ENCODE results near the gene ZNF154.

ZNF154 gene

GRCh38 chr19:57708641-57709361, at the start of gene ZNF154:
Gene ZNF154, minus strand, starts transcription at chr19:57709204. Its CDS starts 233 bp downstream, at chr19:57708971.
- TF ChIP-seq, protein P1, sequence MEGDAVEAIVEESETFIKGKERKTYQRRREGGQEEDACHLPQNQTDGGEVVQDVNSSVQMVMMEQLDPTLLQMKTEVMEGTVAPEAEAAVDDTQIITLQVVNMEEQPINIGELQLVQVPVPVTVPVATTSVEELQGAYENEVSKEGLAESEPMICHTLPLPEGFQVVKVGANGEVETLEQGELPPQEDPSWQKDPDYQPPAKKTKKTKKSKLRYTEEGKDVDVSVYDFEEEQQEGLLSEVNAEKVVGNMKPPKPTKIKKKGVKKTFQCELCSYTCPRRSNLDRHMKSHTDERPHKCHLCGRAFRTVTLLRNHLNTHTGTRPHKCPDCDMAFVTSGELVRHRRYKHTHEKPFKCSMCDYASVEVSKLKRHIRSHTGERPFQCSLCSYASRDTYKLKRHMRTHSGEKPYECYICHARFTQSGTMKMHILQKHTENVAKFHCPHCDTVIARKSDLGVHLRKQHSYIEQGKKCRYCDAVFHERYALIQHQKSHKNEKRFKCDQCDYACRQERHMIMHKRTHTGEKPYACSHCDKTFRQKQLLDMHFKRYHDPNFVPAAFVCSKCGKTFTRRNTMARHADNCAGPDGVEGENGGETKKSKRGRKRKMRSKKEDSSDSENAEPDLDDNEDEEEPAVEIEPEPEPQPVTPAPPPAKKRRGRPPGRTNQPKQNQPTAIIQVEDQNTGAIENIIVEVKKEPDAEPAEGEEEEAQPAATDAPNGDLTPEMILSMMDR (conservative IDR thresholded peaks at IDR 0.05; ENCODE audit: low read depth) = no peak
- ChIA-PET POLR2A (ENCODE audit: low non-redundant PET) (no interaction called here), CTCF (interaction anchor here (0.7 kb wide), 1 partner anchor 755 kb away, joined by 3 read pairs; no protein-coding TSS in a partner anchor)
- no peak for DNase-seq (ENCODE audit: low spot score)
- no peak within 1 kb of the TSS for H3K27ac ChIP-seq

DNA sequence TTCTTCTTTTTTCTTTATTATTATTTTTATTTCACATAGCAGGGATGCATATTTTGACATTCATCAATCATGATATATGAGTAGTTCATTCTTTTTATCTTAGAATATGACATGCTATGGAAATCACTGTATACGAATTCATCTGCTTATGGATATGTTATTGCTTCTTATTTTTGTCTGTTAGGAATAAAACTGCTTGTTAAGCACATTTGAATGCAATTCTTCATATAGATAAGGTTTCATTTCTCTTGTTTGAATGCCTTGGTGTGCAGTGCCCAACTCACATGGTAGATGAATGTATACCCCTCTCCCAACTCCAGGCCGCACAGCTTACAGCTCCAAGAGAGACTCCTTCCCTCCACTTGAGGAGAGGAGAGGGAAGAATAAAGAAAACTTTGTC, 48.9 kb upstream of the ZNF154 start:
- CTCF ChIA-PET = no interaction called here
- H3K27ac ChIP-seq = no peak overlapping the region
- TF ChIP-seq, protein P1 (conservative IDR thresholded peaks at IDR 0.05; ENCODE audit: low read depth) = no peak
- DNase-seq (ENCODE audit: low spot score) = no peak
- POLR2A ChIA-PET (ENCODE audit: low non-redundant PET) = no interaction called here

GRCh38 chr19:57755031-57755430, 46.0 kb upstream of the ZNF154 start:
- no peak for DNase-seq (ENCODE audit: low spot score)
- ChIA-PET CTCF (no interaction called here), POLR2A (ENCODE audit: low non-redundant PET) (no interaction called here)
- TF ChIP-seq, protein P1 (conservative IDR thresholded peaks at IDR 0.05; ENCODE audit: low read depth) = no peak
- no peak overlapping the region for H3K27ac ChIP-seq

DNA sequence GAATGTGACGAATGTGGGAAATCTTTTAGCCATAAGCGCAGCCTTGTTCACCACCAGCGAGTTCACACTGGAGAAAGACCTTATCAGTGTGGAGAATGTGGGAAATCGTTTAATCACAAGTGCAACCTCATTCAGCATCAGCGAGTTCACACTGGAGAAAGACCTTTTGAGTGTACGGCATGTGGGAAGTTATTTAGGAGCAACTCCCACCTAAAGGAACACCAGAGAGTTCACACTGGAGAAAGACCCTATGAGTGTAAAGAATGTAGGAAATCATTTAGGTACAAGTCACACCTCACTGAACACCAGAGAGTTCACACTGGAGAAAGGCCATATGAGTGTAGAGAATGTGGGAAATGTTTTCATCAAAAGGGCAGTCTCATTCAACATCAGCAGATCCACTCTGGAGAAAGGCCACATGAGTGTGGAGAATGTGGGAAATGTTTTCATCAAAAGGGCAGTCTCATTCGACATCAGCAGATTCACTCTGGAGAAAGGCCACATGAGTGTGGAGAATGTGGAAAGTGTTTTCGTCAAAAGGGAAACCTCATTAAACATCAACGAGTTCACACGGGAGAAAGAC, 45.2 kb upstream of the ZNF154 start:
- no peak for DNase-seq (ENCODE audit: low spot score)
- ChIA-PET CTCF (no interaction called here), POLR2A (ENCODE audit: low non-redundant PET) (no interaction called here)
- H3K27ac ChIP-seq = no peak overlapping the region
- TF ChIP-seq, protein P1 (conservative IDR thresholded peaks at IDR 0.05; ENCODE audit: low read depth) = no peak

DNA sequence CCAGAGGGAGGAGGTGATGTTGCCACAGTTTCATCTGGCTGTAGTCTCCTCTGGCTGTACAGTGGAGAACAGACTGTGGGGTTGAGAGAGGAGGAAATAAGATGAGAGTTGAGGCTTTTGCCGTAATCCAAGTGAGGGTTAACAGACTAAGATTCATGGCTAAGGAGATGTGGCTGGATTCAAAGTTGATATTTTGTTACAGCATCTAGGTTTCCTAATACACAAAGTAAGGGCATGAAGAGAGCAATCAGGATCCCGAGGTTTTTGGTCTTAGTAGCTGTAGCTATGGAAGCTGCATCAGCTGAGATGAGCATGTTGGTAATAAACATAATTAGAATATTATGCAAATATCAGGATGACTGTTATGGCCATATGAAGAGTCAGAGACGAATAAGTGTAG, 39.0 kb upstream of the ZNF154 start:
- CTCF ChIA-PET = no interaction called here
- POLR2A ChIA-PET (ENCODE audit: low non-redundant PET) = no interaction called here
- no peak overlapping the region for H3K27ac ChIP-seq
- TF ChIP-seq, protein P1 (conservative IDR thresholded peaks at IDR 0.05; ENCODE audit: low read depth) = no peak
- no peak for DNase-seq (ENCODE audit: low spot score)

- H3K27ac ChIP-seq = peak overlapping the region; percentile 80
- CTCF ChIA-PET = interaction anchor here (0.5 to 0.7 kb wide), 3 partner anchors 9 to 1131 kb away, joined by 3 read pairs; no protein-coding TSS in a partner anchor
- TF ChIP-seq, protein P1 (conservative IDR thresholded peaks at IDR 0.05; ENCODE audit: low read depth) = no peak
- no peak for DNase-seq (ENCODE audit: low spot score)
- POLR2A ChIA-PET (ENCODE audit: low non-redundant PET) = no interaction called here
Observed at GRCh38 chr19:57747472-57747807, 38.4 kb upstream of the ZNF154 start.

All from RWPE1 (cell line).